T-helper 1 cell treated with Interleukin-12 subunit alpha and Interleukin-12 subunit beta and Interleukin-4 antibody, amounts not matched to agents 30 μg/mL and 1 μg/mL, for 36 hours (primary cell): ENCODE measurements around the gene SLC29A1.

Experiments
- H3K27ac Mint-ChIP-seq: one replicate; pipeline ENCODE4 v1.8.0; 2021; ENCODE audit warnings: mild to moderate bottlenecking, mixed read lengths
- H3K27me3 Mint-ChIP-seq: one replicate; pipeline ENCODE4 v1.8.0; 2021; ENCODE audit warnings: low read depth, mixed read lengths
- H3K36me3 Mint-ChIP-seq: one replicate; pipeline ENCODE4 v1.8.0; 2021; ENCODE audit warnings: low read depth, mixed read lengths
- H3K4me1 Mint-ChIP-seq: one replicate; pipeline ENCODE4 v1.8.0; 2021; ENCODE audit warnings: low read depth, mixed read lengths
- H3K4me3 Mint-ChIP-seq: one replicate; pipeline ENCODE4 v1.8.0; 2021; ENCODE audit warnings: mild to moderate bottlenecking, moderate library complexity, mixed read lengths
- H3K9me3 Mint-ChIP-seq: one replicate; pipeline ENCODE4 v1.8.0; 2021; ENCODE audit warnings: mixed read lengths

Gene SLC29A1

GRCh38 chr6:44257025-44257752 lies 33.8 kb downstream of the SLC29A1 start, which contains the start of gene SLC35B2:
Gene SLC35B2, minus strand, starts transcription at chr6:44257528. Its CDS starts 118 bp downstream, at chr6:44257410.
- Mint-ChIP-seq H3K36me3 (peaks cover 68% of the 10 kb centered on the region), H3K4me3 (peak within 1 kb of the TSS; percentile 87), H3K9me3 (no peaks in the 10 kb centered on the region)

DNA sequence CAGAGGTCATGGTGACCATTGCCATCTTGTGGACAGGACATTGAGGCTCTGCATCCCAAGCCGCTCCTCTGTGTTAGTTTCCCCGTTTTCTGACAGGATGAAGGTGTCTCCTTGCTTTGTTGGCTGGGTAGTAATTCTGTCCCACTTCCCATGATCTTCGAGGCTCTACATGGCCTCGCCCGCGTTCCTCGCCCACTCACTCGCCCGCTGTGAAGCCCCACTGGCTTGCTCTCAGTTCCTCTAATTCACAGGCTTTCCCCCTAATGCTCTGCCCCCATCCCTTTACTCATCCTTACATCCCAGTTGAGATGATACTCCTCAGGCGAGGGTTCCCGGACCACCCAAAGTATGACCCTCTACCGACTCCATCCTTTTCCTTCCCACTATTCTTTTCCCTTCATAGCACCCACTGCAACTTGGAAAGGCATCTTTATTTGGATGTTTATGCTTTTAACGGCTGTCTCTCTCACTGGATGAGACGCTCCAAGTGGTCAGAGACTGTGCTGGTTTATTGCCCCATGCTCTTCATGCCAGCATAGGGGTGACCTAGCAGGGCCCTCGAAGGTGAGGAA lies 34.4 kb downstream of the SLC29A1 start:
- Mint-ChIP-seq H3K4me1 (peaks cover 55% of the 10 kb centered on the region), H3K36me3 (peaks cover 67% of the 10 kb centered on the region), H3K27me3 (no peaks in the 10 kb centered on the region), H3K9me3 (no peaks in the 10 kb centered on the region), H3K27ac (peak overlapping the region; percentile 86), H3K4me3 (peak overlapping the region; percentile 81)

More at GRCh38 chr6:44257025-44257752, 33.8 kb downstream of the SLC29A1 start, which contains the start of gene SLC35B2:
- peak within 1 kb of the TSS; percentile 86 for H3K27ac Mint-ChIP-seq
- no peaks in the 10 kb centered on the region for H3K27me3 Mint-ChIP-seq
- peaks cover 51% of the 10 kb centered on the region for H3K4me1 Mint-ChIP-seq

- Mint-ChIP-seq H3K4me1 (peaks cover 56% of the 10 kb centered on the region), H3K36me3 (peaks cover 67% of the 10 kb centered on the region), H3K4me3 (peak overlapping the region; percentile 81), H3K9me3 (no peaks in the 10 kb centered on the region), H3K27me3 (no peaks in the 10 kb centered on the region), H3K27ac (peak overlapping the region; percentile 86)
Observed at GRCh38 chr6:44258325-44258863, 35.0 kb downstream of the SLC29A1 start.

GRCh38 chr6:44258921-44259320 lies 35.5 kb downstream of the SLC29A1 start:
- Mint-ChIP-seq H3K4me3 (peak overlapping the region; percentile 81), H3K9me3 (no peaks in the 10 kb centered on the region), H3K27me3 (no peaks in the 10 kb centered on the region), H3K4me1 (peaks cover 56% of the 10 kb centered on the region), H3K36me3 (peaks cover 65% of the 10 kb centered on the region), H3K27ac (peak overlapping the region; percentile 86)

- peaks cover 55% of the 10 kb centered on the region for H3K4me1 Mint-ChIP-seq
- no peaks in the 10 kb centered on the region for H3K9me3 Mint-ChIP-seq
- H3K27me3 Mint-ChIP-seq = no peaks in the 10 kb centered on the region
- no peak overlapping the region for H3K4me3 Mint-ChIP-seq
- H3K27ac Mint-ChIP-seq = peak overlapping the region; percentile 17
- H3K36me3 Mint-ChIP-seq = peaks cover 66% of the 10 kb centered on the region
Observed at GRCh38 chr6:44260011-44260410, 36.6 kb downstream of the SLC29A1 start.

DNA sequence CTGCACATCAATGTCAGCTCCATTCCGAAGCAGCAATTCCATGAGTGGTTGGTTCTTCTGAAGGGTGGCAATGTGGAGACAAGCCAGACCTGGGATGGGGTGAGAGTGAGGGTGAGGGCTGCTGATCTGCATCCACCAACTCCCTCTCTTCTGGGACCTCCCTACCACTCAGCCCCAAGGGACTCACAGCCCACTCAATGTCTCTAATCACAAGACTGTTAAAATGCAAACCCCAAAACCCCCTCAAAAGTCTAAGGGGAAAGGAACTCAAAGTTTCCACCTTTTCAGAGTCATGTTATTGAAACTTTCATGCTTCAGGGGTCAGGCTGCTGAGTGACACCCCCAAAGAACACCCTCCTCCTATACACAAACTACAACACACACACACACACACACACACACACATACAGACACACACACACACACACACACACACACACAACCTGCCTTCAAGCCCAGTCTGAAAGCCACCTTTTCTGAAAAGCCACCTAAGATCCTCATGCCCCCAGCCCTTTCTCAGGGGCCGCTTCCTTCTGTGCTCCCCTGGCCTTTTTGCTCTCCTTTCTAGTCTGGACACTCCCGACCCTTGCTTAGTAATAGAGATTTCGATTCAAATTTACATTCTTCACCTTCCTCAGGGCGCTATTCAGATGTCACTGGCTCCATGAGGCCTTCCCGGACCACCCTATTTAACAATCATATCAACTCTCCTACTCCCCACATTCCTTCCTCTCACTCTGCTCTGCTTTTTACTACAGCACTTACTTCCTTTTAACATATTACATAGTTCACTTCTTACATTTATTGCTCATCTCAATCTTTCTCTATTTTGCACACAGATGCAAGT lies 37.3 kb downstream of the SLC29A1 start:
- Mint-ChIP-seq H3K36me3 (peaks cover 61% of the 10 kb centered on the region), H3K27me3 (no peaks in the 10 kb centered on the region), H3K27ac (peak overlapping the region; percentile 60), H3K4me3 (no peak overlapping the region), H3K9me3 (no peaks in the 10 kb centered on the region), H3K4me1 (peaks cover 52% of the 10 kb centered on the region)

GRCh38 chr6:44261581-44261980 lies 38.2 kb downstream of the SLC29A1 start:
- Mint-ChIP-seq H3K27ac (no peak overlapping the region), H3K4me1 (peaks cover 51% of the 10 kb centered on the region), H3K27me3 (no peaks in the 10 kb centered on the region), H3K36me3 (peaks cover 55% of the 10 kb centered on the region), H3K4me3 (no peak overlapping the region), H3K9me3 (no peaks in the 10 kb centered on the region)

DNA sequence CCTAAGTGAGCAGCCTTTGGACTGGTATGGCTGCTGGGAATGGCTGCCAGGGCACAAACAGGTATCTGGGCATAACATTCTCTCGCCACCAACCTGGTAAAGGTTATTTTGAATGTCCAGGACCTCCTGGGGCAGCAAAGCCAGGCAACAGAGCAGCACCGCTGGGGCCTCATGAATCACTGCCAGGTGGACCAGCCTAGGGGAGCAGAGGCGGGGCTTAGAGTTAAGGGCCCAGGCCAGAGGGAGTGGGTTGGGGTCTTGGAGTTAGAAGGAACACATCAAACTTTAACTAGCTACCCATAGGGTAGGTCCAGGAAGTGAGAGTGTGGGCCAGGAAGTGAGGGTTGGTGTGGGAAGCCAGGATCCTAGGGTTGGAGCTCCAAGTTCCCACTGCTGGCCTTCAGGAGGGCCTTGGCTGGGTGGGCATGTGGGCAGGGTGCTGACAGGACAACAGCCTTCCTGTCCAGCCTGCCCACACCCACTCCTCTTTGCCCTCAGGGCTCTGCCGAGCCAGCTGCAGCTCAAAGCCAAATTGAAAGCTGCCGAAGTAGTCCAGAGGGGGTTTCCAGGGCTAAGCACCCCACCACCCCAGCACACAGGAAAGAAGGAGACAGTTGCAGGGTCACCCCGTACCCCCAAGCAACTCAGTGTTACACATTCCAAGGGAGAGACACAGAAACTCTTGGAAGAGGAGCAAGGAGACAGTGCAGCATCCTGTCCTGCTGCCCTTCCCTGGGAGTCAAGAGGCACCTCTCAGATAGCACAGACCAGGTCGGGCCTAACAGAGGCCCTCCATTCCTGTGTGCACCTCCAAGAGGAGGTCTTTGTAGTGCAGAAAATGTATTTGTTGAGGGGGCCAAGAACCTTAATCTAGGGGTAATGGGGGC lies 39.3 kb downstream of the SLC29A1 start:
- H3K27ac Mint-ChIP-seq = peak overlapping the region; percentile 99
- peak overlapping the region; percentile 100 for H3K4me3 Mint-ChIP-seq
- no peaks in the 10 kb centered on the region for H3K9me3 Mint-ChIP-seq
- peaks cover 55% of the 10 kb centered on the region for H3K4me1 Mint-ChIP-seq
- H3K36me3 Mint-ChIP-seq = peaks cover 52% of the 10 kb centered on the region
- peaks cover 3% of the 10 kb centered on the region for H3K27me3 Mint-ChIP-seq

DNA sequence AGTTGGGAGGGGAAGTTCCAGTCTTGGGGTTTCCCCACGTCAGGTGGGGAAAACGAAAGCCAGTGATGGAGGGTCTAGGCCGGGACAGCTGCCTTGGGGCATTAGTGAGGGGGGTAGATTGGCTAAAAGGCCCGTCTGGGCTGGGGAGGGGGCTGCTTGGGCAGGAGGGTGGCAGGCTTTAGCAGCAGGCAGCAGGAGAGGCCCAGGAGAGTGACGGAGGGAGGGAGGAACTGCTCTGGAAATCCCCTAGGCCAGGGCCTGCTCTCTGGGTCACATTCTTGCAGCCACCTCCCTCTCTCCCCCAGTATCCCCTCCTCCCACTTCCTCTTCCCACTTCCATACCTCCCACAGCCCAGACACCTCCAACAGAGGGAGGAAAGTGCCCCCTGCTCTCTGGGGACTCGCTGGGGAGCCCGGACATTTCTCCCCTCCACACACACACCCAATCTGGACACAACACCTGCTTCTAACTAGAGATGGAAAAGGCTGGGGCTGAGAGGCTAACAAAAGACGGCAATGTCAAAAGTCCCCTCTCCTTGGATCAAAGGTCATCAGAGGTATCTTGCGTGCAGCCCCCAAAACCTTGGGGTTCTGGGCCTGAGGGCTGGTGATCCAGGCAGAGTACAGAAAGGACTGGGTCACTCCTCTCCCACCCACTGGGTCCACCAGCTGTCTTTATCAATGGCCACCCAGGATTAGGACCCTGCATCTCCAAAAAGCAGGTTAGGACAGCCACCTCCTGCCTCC lies 40.1 kb downstream of the SLC29A1 start:
- no peaks in the 10 kb centered on the region for H3K9me3 Mint-ChIP-seq
- H3K27ac Mint-ChIP-seq = peak overlapping the region; percentile 99
- H3K4me3 Mint-ChIP-seq = peak overlapping the region; percentile 100
- peaks cover 50% of the 10 kb centered on the region for H3K4me1 Mint-ChIP-seq
- H3K27me3 Mint-ChIP-seq = peaks cover 10% of the 10 kb centered on the region
- peaks cover 45% of the 10 kb centered on the region for H3K36me3 Mint-ChIP-seq

- H3K4me1 Mint-ChIP-seq = peaks cover 47% of the 10 kb centered on the region
- peak overlapping the region; percentile 99 for H3K27ac Mint-ChIP-seq
- H3K9me3 Mint-ChIP-seq = no peaks in the 10 kb centered on the region
- H3K4me3 Mint-ChIP-seq = peak overlapping the region; percentile 100
- peaks cover 18% of the 10 kb centered on the region for H3K27me3 Mint-ChIP-seq
- H3K36me3 Mint-ChIP-seq = peaks cover 39% of the 10 kb centered on the region
Observed at GRCh38 chr6:44264154-44265006, 41.0 kb downstream of the SLC29A1 start.

- H3K4me1 Mint-ChIP-seq = peaks cover 54% of the 10 kb centered on the region
- H3K9me3 Mint-ChIP-seq = no peaks in the 10 kb centered on the region
- peaks cover 34% of the 10 kb centered on the region for H3K36me3 Mint-ChIP-seq
- peaks cover 26% of the 10 kb centered on the region for H3K27me3 Mint-ChIP-seq
- peak within 1 kb of the TSS; percentile 99 for H3K27ac Mint-ChIP-seq
- H3K4me3 Mint-ChIP-seq = peak within 1 kb of the TSS; percentile 100
Observed at GRCh38 chr6:44265007-44265721, 41.8 kb downstream of the SLC29A1 start, which contains the start of gene NFKBIE. Gene NFKBIE, minus strand, starts transcription at chr6:44265551. Its CDS starts 205 bp downstream, at chr6:44265346.

DNA sequence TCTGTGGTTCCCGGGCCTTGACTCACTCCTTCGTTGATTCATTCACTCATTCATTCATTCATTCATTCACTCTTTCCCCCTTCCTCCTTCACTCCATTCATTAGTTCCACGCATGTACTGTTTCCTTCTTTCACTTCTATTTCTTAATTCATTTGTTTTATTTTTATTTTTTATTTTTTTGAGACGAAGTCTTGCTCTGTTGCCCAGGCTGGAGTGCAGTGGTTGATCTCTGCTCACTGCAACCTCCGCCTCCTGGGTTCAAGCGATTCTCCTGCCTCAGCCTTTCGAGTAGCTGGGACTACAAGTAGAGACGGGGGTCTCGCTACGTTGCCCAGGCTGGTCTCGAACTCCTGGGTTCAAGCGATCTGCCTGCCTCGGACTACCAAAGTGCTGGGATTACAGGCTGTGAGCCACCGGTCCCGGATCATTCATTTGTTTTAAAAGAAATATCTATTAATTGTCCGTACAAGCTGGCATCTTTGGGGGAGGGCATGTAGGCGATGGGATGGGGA lies 42.4 kb downstream of the SLC29A1 start:
- Mint-ChIP-seq H3K4me1 (peaks cover 52% of the 10 kb centered on the region), H3K27ac (peak overlapping the region; percentile 90), H3K9me3 (no peaks in the 10 kb centered on the region), H3K36me3 (peaks cover 30% of the 10 kb centered on the region), H3K4me3 (peak overlapping the region; percentile 100), H3K27me3 (peaks cover 27% of the 10 kb centered on the region)
